MCF 10A (cell line): ENCODE measurements around the gene RBM5. TPM values are rescaled to one million over a fixed set of nuclear protein-coding genes. Genes with fewer than 3 reads are reported as not detected.

Experiments used
- BruUV-seq: library from RNA; stranded (reverse); fragments of 400-500 nt; replicated peaks from 2 replicates; lab custom pipeline; 2021; lab: Mats Ljungman, UMichigan
- CTCF ChIA-PET: fragments of 300-600 bp; sonication (Branson Sonifier 250); formaldehyde crosslinking; extraction: SDS; loops from one replicate; lab custom pipeline; 2021; ENCODE audit warnings: antibody characterized with exemption, inconsistent platforms; lab: Yijun Ruan, JAX
- POLR2A ChIA-PET: fragments of 300-600, 350-650 bp; sonication (Branson Sonifier 250); formaldehyde crosslinking; extraction: SDS; loops from one replicate; lab custom pipeline; 2020; ENCODE audit warnings: antibody characterized with exemption, inconsistent platforms; lab: Yijun Ruan, JAX
- DNase-seq: peaks from one replicate; pipeline ENCODE4 v3.0.0-alpha.2; 2018; ENCODE audit not compliant: unreplicated experiment
- H3K27ac Mint-ChIP-seq: one replicate; pipeline ENCODE4 v1.8.0; 2022; ENCODE audit warnings: mild to moderate bottlenecking, low read depth, mixed read lengths; ENCODE audit not compliant: unreplicated experiment
- H3K27me3 Mint-ChIP-seq: one replicate; pipeline ENCODE4 v1.8.0; 2022; ENCODE audit warnings: mixed read lengths; ENCODE audit not compliant: insufficient read depth, unreplicated experiment
- H3K36me3 Mint-ChIP-seq: one replicate; pipeline ENCODE4 v1.8.0; 2022; ENCODE audit warnings: mild to moderate bottlenecking, moderate library complexity, mixed read lengths; ENCODE audit not compliant: insufficient read depth, unreplicated experiment
- H3K4me1 Mint-ChIP-seq: one replicate; pipeline ENCODE4 v1.8.0; 2022; ENCODE audit warnings: mixed read lengths; ENCODE audit not compliant: insufficient read depth, unreplicated experiment
- H3K4me3 Mint-ChIP-seq: one replicate; pipeline ENCODE4 v1.8.0; 2022; ENCODE audit warnings: mild to moderate bottlenecking, moderate library complexity, mixed read lengths; ENCODE audit not compliant: unreplicated experiment
- H3K9me3 Mint-ChIP-seq: one replicate; pipeline ENCODE4 v1.8.0; 2022; ENCODE audit warnings: mixed read lengths; ENCODE audit not compliant: unreplicated experiment
- CTCF ChIP-seq: fragments of 200-600 bp; IDR thresholded peaks from one replicate; pipeline ENCODE4 v1.8.0; 2022; ENCODE audit warnings: antibody characterized with exemption, mild to moderate bottlenecking; ENCODE audit not compliant: unreplicated experiment
- intact Hi-C: fragments of 100-400 bp; cut with micrococcal nuclease; formaldehyde crosslinking; loops from 2 replicates; pipeline ENCODE4 v1.14.1; 2022
- total RNA-seq: library from RNA; stranded (reverse); gene quantifications from 2 replicates; pipeline ENCODE4 v1.2.3, GENCODE V29; 2022

The RBM5 gene
- total RNA-seq, 1 experiment from 2014 or later = 138 TPM

GRCh38 chr3:50153782-50154475, 65.2 kb downstream of the RBM5 start:
- Mint-ChIP-seq H3K4me3 (peak overlapping the region; percentile 84), H3K9me3 (no peaks in the 10 kb centered on the region), H3K27ac (no peak overlapping the region), H3K27me3 (no peaks in the 10 kb centered on the region), H3K4me1 (peaks cover 56% of the 10 kb centered on the region), H3K36me3 (no peaks in the 10 kb centered on the region)
- intact Hi-C loops = no loop called here
- no TSS peak for BruUV-seq
- CTCF ChIA-PET = interaction anchor here (0.5 to 3.8 kb wide), 3 partner anchors 32 to 337 kb away, joined by 3 to 26 read pairs (median 4); partner anchors contain the start of gene GNAT1
- no peak for DNase-seq
- no peak for TF ChIP-seq CTCF
- POLR2A ChIA-PET = interaction anchor here (0.8 to 4.6 kb wide), 5 partner anchors 8 to 82 kb away, joined by 3 to 44 read pairs (median 6); partner anchors contain the start of gene GNAI2

GRCh38 chr3:50154476-50154839, 65.7 kb downstream of the RBM5 start:
- H3K4me1 Mint-ChIP-seq = peaks cover 60% of the 10 kb centered on the region
- POLR2A ChIA-PET = interaction anchor here (2.2 kb wide), 1 partner anchor 32 kb away, joined by 6 read pairs; no protein-coding TSS in a partner anchor
- H3K36me3 Mint-ChIP-seq = no peaks in the 10 kb centered on the region
- no peak for TF ChIP-seq CTCF
- peak overlapping the region; percentile 84 for H3K4me3 Mint-ChIP-seq
- DNase-seq = no peak
- no peaks in the 10 kb centered on the region for H3K27me3 Mint-ChIP-seq
- CTCF ChIA-PET = interaction anchor here (3.8 kb wide), 1 partner anchor 32 kb away, joined by 26 read pairs; no protein-coding TSS in a partner anchor
- no peaks in the 10 kb centered on the region for H3K9me3 Mint-ChIP-seq
- no peak overlapping the region for H3K27ac Mint-ChIP-seq
- intact Hi-C loops = no loop called here
- no TSS peak for BruUV-seq

- POLR2A ChIA-PET = interaction anchor here (1.4 to 2.2 kb wide), 3 partner anchors 10 to 33 kb away, joined by 5 to 17 read pairs (median 6); no protein-coding TSS in a partner anchor
- H3K9me3 Mint-ChIP-seq = no peaks in the 10 kb centered on the region
- intact Hi-C loops = loop anchor here (1.0 kb wide), 1 partner anchor 34 kb away; no protein-coding TSS in a partner anchor
- H3K27ac Mint-ChIP-seq = peak within 1 kb of the TSS; percentile 61
- peaks cover 3% of the 10 kb centered on the region for H3K36me3 Mint-ChIP-seq
- peak; percentile 78 for DNase-seq
- CTCF ChIA-PET = interaction anchor here (2.0 to 3.8 kb wide), 2 partner anchors 33 kb away, joined by 8 to 26 read pairs; no protein-coding TSS in a partner anchor
- no TSS peak for BruUV-seq
- H3K4me1 Mint-ChIP-seq = peaks cover 63% of the 10 kb centered on the region
- TF ChIP-seq CTCF = peak; percentile 44
- peak within 1 kb of the TSS; percentile 84 for H3K4me3 Mint-ChIP-seq
- no peaks in the 10 kb centered on the region for H3K27me3 Mint-ChIP-seq
Observed at GRCh38 chr3:50154840-50155490, 66.2 kb downstream of the RBM5 start, which contains the start of gene SEMA3F. Gene SEMA3F (plus strand): TSS chr3:50155324. CDS start chr3:50159623, 4,299 bp downstream.
